A673 (cell line): ENCODE results near the gene AOX1. TPM values are rescaled to one million over a fixed set of nuclear protein-coding genes. Genes with fewer than 3 reads are reported as not detected.

ENCODE experiments used
- BruUV-seq: library from RNA; stranded (reverse); fragments of 400-500 nt; replicated peaks from 2 replicates; lab custom pipeline; 2021; lab: Mats Ljungman, UMichigan
- CTCF ChIA-PET: fragments of 300-600 bp; sonication (Branson Sonifier 250); formaldehyde crosslinking; loops from one replicate; lab custom pipeline; 2022; ENCODE audit warnings: antibody characterized with exemption; lab: Charles Lee
- POLR2A ChIA-PET: fragments of 300-600 bp; sonication (Branson Sonifier 250); formaldehyde crosslinking; loops from one replicate; lab custom pipeline; 2022; ENCODE audit warnings: antibody characterized with exemption; ENCODE audit not compliant: low non-redundant PET; lab: Charles Lee
- DNase-seq: peaks from one replicate; pipeline ENCODE4 v3.0.0-alpha.2; 2015; ENCODE audit warnings: low spot score
- H3K27ac ChIP-seq: fragments of 200-600 bp; sonication (generic); 2 replicates; pipeline ENCODE4 v1.5.1; 2016; ENCODE audit warnings: mixed run types, low read depth, mild to moderate bottlenecking, mixed read lengths, antibody characterized with exemption, low read length; ENCODE audit not compliant: poor library complexity, severe bottlenecking
- H3K27me3 ChIP-seq: fragments of 200-600 bp; sonication (generic); replicated peaks from 2 replicates; pipeline ENCODE4 v1.6.1; 2017; ENCODE audit warnings: mixed run types, low read depth, mild to moderate bottlenecking, mixed read lengths, antibody characterized with exemption, low read length; ENCODE audit not compliant: insufficient read depth, poor library complexity
- H3K36me3 ChIP-seq: fragments of 200-600 bp; sonication (generic); 2 replicates; pipeline ENCODE4 v1.6.1; 2016; ENCODE audit warnings: mixed run types, mild to moderate bottlenecking, mixed read lengths, antibody characterized with exemption, low read length; ENCODE audit not compliant: insufficient read depth, poor library complexity, severe bottlenecking
- H3K4me1 ChIP-seq: fragments of 200-600 bp; sonication (generic); 2 replicates; pipeline ENCODE4 v1.6.1; 2017; ENCODE audit warnings: mixed run types, mild to moderate bottlenecking, mixed read lengths, antibody characterized with exemption, low read length; ENCODE audit not compliant: insufficient read depth, poor library complexity, severe bottlenecking
- H3K4me3 ChIP-seq: fragments of 200-600 bp; sonication (generic); 2 replicates; pipeline ENCODE4 v1.5.1; 2016; ENCODE audit warnings: low read depth, mixed run types, mild to moderate bottlenecking, mixed read lengths, low read length; ENCODE audit not compliant: poor library complexity, severe bottlenecking
- H3K9me3 ChIP-seq: fragments of 200-600 bp; sonication (generic); 2 replicates; pipeline ENCODE4 v1.6.1; 2016; ENCODE audit warnings: mixed run types, low read depth, mild to moderate bottlenecking, mixed read lengths, antibody characterized with exemption, low read length; ENCODE audit not compliant: poor library complexity, severe bottlenecking
- CTCF ChIP-seq: fragments of 300-800, 200-600 bp; sonication (generic); conservative IDR thresholded peaks from 2 replicates; pipeline ENCODE4 v1.5.1; 2017; ENCODE audit warnings: low read depth, mild to moderate bottlenecking, antibody characterized with exemption, low read length, moderate library complexity, mixed read lengths
- EZH2 ChIP-seq: fragments of 200-600 bp; sonication (generic); IDR thresholded peaks from 2 replicates; pipeline ENCODE4 v1.6.1; 2017; ENCODE audit warnings: borderline replicate concordance, low read depth, mild to moderate bottlenecking, mixed read lengths, antibody characterized with exemption, low read length; ENCODE audit not compliant: poor library complexity, severe bottlenecking
- intact Hi-C: fragments of 100-400 bp; cut with micrococcal nuclease; formaldehyde crosslinking; loops from one replicate; pipeline ENCODE4 v1.10.0; 2022; ENCODE audit not compliant: unreplicated experiment
- total RNA-seq: library from RNA; stranded (reverse); gene quantifications from 2 replicates; pipeline ENCODE4 v1.2.3, GENCODE V29; 2021

Gene AOX1
- total RNA-seq, 1 experiment from 2014 or later, result 3.1 TPM

GRCh38 chr2:200567932-200568331, 17.9 kb upstream of the AOX1 start:
- BruUV-seq, result no TSS peak
- CTCF ChIA-PET, result no interaction called here
- Histone ChIP-seq H3K4me1 (no peaks in the 10 kb centered on the region), H3K27ac (no peak overlapping the region), H3K36me3 (peaks cover 12% of the 10 kb centered on the region), H3K27me3 (no peaks in the 10 kb centered on the region), H3K9me3 (no peaks in the 10 kb centered on the region), H3K4me3 (no peak overlapping the region)
- intact Hi-C loops, result no loop called here
- TF ChIP-seq EZH2 (no peak), CTCF (no peak)
- POLR2A ChIA-PET, result no interaction called here
- DNase-seq, result no peak

GRCh38 chr2:200575957-200576356, 9.9 kb upstream of the AOX1 start:
- Histone ChIP-seq H3K4me3 (no peak overlapping the region), H3K36me3 (peaks cover 10% of the 10 kb centered on the region), H3K27me3 (no peaks in the 10 kb centered on the region), H3K9me3 (no peaks in the 10 kb centered on the region), H3K4me1 (no peaks in the 10 kb centered on the region), H3K27ac (no peak overlapping the region)
- DNase-seq, result peak; percentile 18
- BruUV-seq, result no TSS peak
- CTCF ChIA-PET, result interaction anchor here (0.6 to 1.0 kb wide), 3 partner anchors 127 to 1257 kb away, joined by 5 to 6 read pairs (median 5); no protein-coding TSS in a partner anchor
- POLR2A ChIA-PET, result no interaction called here
- no peak for TF ChIP-seq EZH2
- TF ChIP-seq CTCF, result peak; percentile 54
- intact Hi-C loops, result no loop called here

GRCh38 chr2:200577027-200577426, 8.8 kb upstream of the AOX1 start:
- CTCF ChIA-PET, result interaction anchor here (0.6 kb wide), 1 partner anchor 190 kb away, joined by 4 read pairs; no protein-coding TSS in a partner anchor
- TF ChIP-seq EZH2 (no peak), CTCF (no peak)
- intact Hi-C loops, result no loop called here
- no peak overlapping the region for H3K4me3 ChIP-seq
- POLR2A ChIA-PET, result no interaction called here
- no peaks in the 10 kb centered on the region for H3K9me3 ChIP-seq
- no peaks in the 10 kb centered on the region for H3K4me1 ChIP-seq
- H3K27ac ChIP-seq, result no peak overlapping the region
- H3K36me3 ChIP-seq, result peaks cover 6% of the 10 kb centered on the region
- BruUV-seq, result no TSS peak
- DNase-seq, result no peak
- no peaks in the 10 kb centered on the region for H3K27me3 ChIP-seq
